IMR-90 (cell line): ENCODE data around the gene LRP1B. TPM values are rescaled to one million over a fixed set of nuclear protein-coding genes. Genes with fewer than 3 reads are reported as not detected.

ENCODE experiments used
- ATAC-seq: fragments of 200-7000 bp; cut with Tn5 transposase; 2 replicates; pipeline ENCODE4 v1.9.1; 2020; ENCODE audit warnings: low read depth, mild to moderate bottlenecking, moderate library complexity
- BruUV-seq: library from RNA; stranded (reverse); fragments of 400-500 nt; replicated peaks from 2 replicates; lab custom pipeline; 2021; lab: Mats Ljungman, UMichigan
- CTCF ChIA-PET: fragments of 300-600 bp; formaldehyde crosslinking; extraction: SDS; loops from one replicate; lab custom pipeline; 2021; ENCODE audit warnings: antibody characterized with exemption; lab: Yijun Ruan, JAX
- POLR2A ChIA-PET: fragments of 300-600 bp; sonication (Branson Sonifier 250); formaldehyde crosslinking; loops from one replicate; lab custom pipeline; 2022; ENCODE audit warnings: antibody characterized with exemption; ENCODE audit not compliant: unreplicated experiment; lab: Charles Lee
- DNase-seq: peaks from one replicate; pipeline ENCODE4 v3.0.0; 2013
- H2AFZ ChIP-seq: replicated peaks from 2 replicates; pipeline ENCODE3; 2013; ENCODE audit warnings: low read length, mild to moderate bottlenecking; ENCODE audit not compliant: poor library complexity
- H2AK5ac ChIP-seq: 2 replicates; pipeline ENCODE4 v1.6.1; 2013; ENCODE audit warnings: low read depth, low read length, inconsistent platforms
- H2AK9ac ChIP-seq: replicated peaks from 2 replicates; pipeline ENCODE3; 2013; ENCODE audit warnings: mild to moderate bottlenecking, low read depth, low read length, moderate library complexity; ENCODE audit not compliant: poor library complexity
- H2BK120ac ChIP-seq: 2 replicates; pipeline ENCODE4 v1.6.1; 2013; ENCODE audit warnings: low read depth, low read length, inconsistent platforms
- H2BK15ac ChIP-seq: 3 replicates; pipeline ENCODE4 v1.6.1; 2013; ENCODE audit warnings: low read depth, low read length, inconsistent platforms
- H2BK20ac ChIP-seq: 2 replicates; pipeline ENCODE4 v1.6.1; 2013; ENCODE audit warnings: low read depth, mild to moderate bottlenecking, inconsistent platforms, low read length, moderate library complexity
- H2BK5ac ChIP-seq: 2 replicates; pipeline ENCODE4 v1.6.1; 2013; ENCODE audit warnings: mild to moderate bottlenecking, low read depth, low read length, inconsistent platforms; ENCODE audit not compliant: poor library complexity, severe bottlenecking
- H3K14ac ChIP-seq: replicated peaks from 2 replicates; pipeline ENCODE4 v1.6.1; 2013; ENCODE audit warnings: low read depth, low read length, inconsistent platforms
- H3K18ac ChIP-seq: 2 replicates; pipeline ENCODE4 v1.6.1; 2013; ENCODE audit warnings: low read depth, low read length, control low read depth
- H3K23ac ChIP-seq: 2 replicates; pipeline ENCODE4 v1.6.1; 2013; ENCODE audit warnings: low read depth, low read length, inconsistent platforms
- H3K27ac ChIP-seq: 2 replicates; pipeline ENCODE4 v1.5.1; 2013; ENCODE audit warnings: mild to moderate bottlenecking, control low read depth, low read length; ENCODE audit not compliant: insufficient read depth
- H3K27me3 ChIP-seq: 2 replicates; pipeline ENCODE4 v1.6.1; 2013; ENCODE audit warnings: low read length; ENCODE audit not compliant: control insufficient read depth, insufficient read depth
- H3K36me3 ChIP-seq: 2 replicates; pipeline ENCODE4 v1.6.1; 2013; ENCODE audit warnings: low read length, mixed read lengths; ENCODE audit not compliant: control insufficient read depth, insufficient read depth
- H3K4ac ChIP-seq: 2 replicates; pipeline ENCODE4 v1.6.1; 2013; ENCODE audit warnings: low read depth, low read length, inconsistent platforms
- H3K4me1 ChIP-seq: 2 replicates; pipeline ENCODE4 v1.6.1; 2013; ENCODE audit warnings: low read length, mixed read lengths; ENCODE audit not compliant: control insufficient read depth, insufficient read depth
- H3K4me2 ChIP-seq: 2 replicates; pipeline ENCODE4 v1.6.1; 2013; ENCODE audit warnings: low read depth, mild to moderate bottlenecking, control low read depth, low read length, moderate library complexity
- H3K4me3 ChIP-seq: 2 replicates; pipeline ENCODE4 v1.5.1; 2013; ENCODE audit warnings: low read depth, mild to moderate bottlenecking, control low read depth, low read length, moderate library complexity; ENCODE audit not compliant: insufficient read depth
- H3K56ac ChIP-seq: 2 replicates; pipeline ENCODE4 v1.6.1; 2013; ENCODE audit warnings: low read length, inconsistent platforms; ENCODE audit not compliant: insufficient read depth; ENCODE audit errors: extremely low read depth
- H3K79me1 ChIP-seq, 2 experiments: 2 replicates each; pipeline ENCODE4 v1.6.1; 2013; ENCODE audit warnings: low read length in 2 of 2, inconsistent platforms in 1 of 2, low read depth in 1 of 2
- H3K9ac ChIP-seq: 2 replicates; pipeline ENCODE4 v1.6.1; 2013; ENCODE audit warnings: low read depth, low read length, control low read depth
- H3K9me1 ChIP-seq: 2 replicates; pipeline ENCODE4 v1.6.1; 2013; ENCODE audit warnings: low read length, inconsistent platforms; ENCODE audit not compliant: insufficient read depth
- H3K9me3 ChIP-seq: 2 replicates; pipeline ENCODE4 v1.6.1; 2013; ENCODE audit warnings: low read length; ENCODE audit not compliant: control insufficient read depth, insufficient read depth
- H4K20me1 ChIP-seq: 2 replicates; pipeline ENCODE4 v1.6.1; 2013; ENCODE audit warnings: low read length, inconsistent platforms; ENCODE audit not compliant: insufficient read depth
- H4K5ac ChIP-seq: 2 replicates; pipeline ENCODE4 v1.6.1; 2013; ENCODE audit warnings: mild to moderate bottlenecking, low read depth, low read length, control low read depth
- H4K8ac ChIP-seq, 2 experiments: 2 replicates each; pipeline ENCODE4 v1.6.1; 2013; ENCODE audit warnings: low read depth in 2 of 2, low read length in 2 of 2, control low read depth in 1 of 2, inconsistent platforms in 1 of 2
- H4K91ac ChIP-seq: 2 replicates; pipeline ENCODE4 v1.6.1; 2013; ENCODE audit warnings: low read depth, low read length, inconsistent platforms; ENCODE audit not compliant: insufficient read depth
- BHLHE40 ChIP-seq: fragments of 150-350 bp; IDR thresholded peaks from 2 replicates; pipeline ENCODE4 v1.6.1; 2016; ENCODE audit warnings: mild to moderate bottlenecking, low read depth, low read length
- CEBPB ChIP-seq: IDR thresholded peaks from 2 replicates; pipeline ENCODE4 v1.6.1; 2012; ENCODE audit warnings: low read depth, low read length, improper control_type of control experiment
- CHD1 ChIP-seq: IDR thresholded peaks from 2 replicates; pipeline ENCODE4 v1.6.1; 2012; ENCODE audit warnings: low read depth, low read length, improper control_type of control experiment
- CTCF ChIP-seq: conservative IDR thresholded peaks from 2 replicates; pipeline ENCODE4 v1.5.1; 2012; ENCODE audit warnings: mild to moderate bottlenecking, low read depth, low read length, improper control_type of control experiment
- ELK1 ChIP-seq: fragments of 150-350 bp; IDR thresholded peaks from 2 replicates; pipeline ENCODE4 v1.6.1; 2016; ENCODE audit warnings: low read depth, mild to moderate bottlenecking, low read length, moderate library complexity, borderline replicate concordance
- FOS ChIP-seq: fragments of 150-350 bp; IDR thresholded peaks from 2 replicates; pipeline ENCODE4 v1.6.1; 2016; ENCODE audit warnings: low read depth, low read length
- MAFK ChIP-seq: IDR thresholded peaks from 2 replicates; pipeline ENCODE4 v1.6.1; 2012; ENCODE audit warnings: low read depth, low read length, improper control_type of control experiment
- MAZ ChIP-seq: IDR thresholded peaks from 2 replicates; pipeline ENCODE4 v1.6.1; 2012; ENCODE audit warnings: low read depth, mild to moderate bottlenecking, low read length, improper control_type of control experiment, moderate library complexity, borderline replicate concordance
- MXI1 ChIP-seq: IDR thresholded peaks from 2 replicates; pipeline ENCODE4 v1.6.1; 2012; ENCODE audit warnings: low read depth, mild to moderate bottlenecking, low read length, moderate library complexity, borderline replicate concordance
- POLR2A ChIP-seq: IDR thresholded peaks from 2 replicates; pipeline ENCODE4 v1.6.1; 2012; ENCODE audit warnings: mild to moderate bottlenecking, low read depth, low read length
- RAD21 ChIP-seq: IDR thresholded peaks from 2 replicates; pipeline ENCODE4 v1.6.1; 2012; ENCODE audit warnings: low read length, improper control_type of control experiment
- RCOR1 ChIP-seq: IDR thresholded peaks from 2 replicates; pipeline ENCODE4 v1.6.1; 2012; ENCODE audit warnings: mild to moderate bottlenecking, low read length, improper control_type of control experiment; ENCODE audit not compliant: insufficient replicate concordance
- RFX5 ChIP-seq: IDR thresholded peaks from 2 replicates; pipeline ENCODE4 v1.8.0; 2012; ENCODE audit warnings: low read depth, mild to moderate bottlenecking, low read length, moderate library complexity
- SMC3 ChIP-seq: fragments of 150-350 bp; IDR thresholded peaks from 2 replicates; pipeline ENCODE4 v1.6.1; 2016; ENCODE audit warnings: low read depth, mild to moderate bottlenecking, antibody characterized with exemption, low read length, moderate library complexity
- USF2 ChIP-seq: fragments of 150-350 bp; IDR thresholded peaks from 2 replicates; pipeline ENCODE4 v1.6.1; 2017; ENCODE audit warnings: mild to moderate bottlenecking, antibody characterized with exemption, low read length, low read depth
- WGBS, 2 experiments: methylation state at CpG; one replicate each; pipeline versions ENCODE4 v1.1.5 to v1.1.7; 2013; ENCODE audit warnings: missing lambda C conversion rate in 2 of 2; ENCODE audit not compliant: insufficient read length in 1 of 2; ENCODE audit errors: extremely low coverage in 2 of 2; 5-methylcytosine and 5-hydroxymethylcytosine counted together
- dilution Hi-C: fragments of 300-500 bp; cut with HindIII; formaldehyde crosslinking; loops from one replicate; pipeline ENCODE4 v1.14.3; 2018; ENCODE audit warnings: low sequenced_read_pairs; ENCODE audit not compliant: unreplicated experiment
- in situ Hi-C: fragments of 300-500 bp; cut with MboI; formaldehyde crosslinking; loops from 3 replicates; pipeline ENCODE4 v1.14.3; 2019; ENCODE audit warnings: low sequenced_read_pairs, inconsistent platforms, mixed read lengths
- intact Hi-C: fragments of 100-400 bp; cut with micrococcal nuclease; formaldehyde crosslinking; loops from 2 replicates; pipeline ENCODE4 v1.10.0; 2022
- polyA plus RNA-seq, 3 experiments: library from polyadenylated mRNA; depleted of rRNA; stranded (reverse); fragments of >200 nt; gene quantifications; 2 replicates each; pipeline ENCODE4 v1.2.3, GENCODE V29; 2012; ENCODE audit warnings: low replicate concordance in 1 of 3
- total RNA-seq: library from RNA; depleted of rRNA; stranded (reverse); fragments of >200 nt; gene quantifications from 2 replicates; pipeline ENCODE4 v1.2.3, GENCODE V29; 2012

The LRP1B gene
- total and polyA plus RNA-seq, 2 of the 4 experiments (the other 2 are of a cell fraction) = under 0.01 to 0.02 TPM

GRCh38 chr2:141582213-141582612 lies 548.6 kb downstream of the LRP1B start:
- H3K18ac ChIP-seq = no peak overlapping the region
- no peak overlapping the region for H2AK5ac ChIP-seq
- H2BK20ac ChIP-seq = no peak overlapping the region
- H3K9me1 ChIP-seq = no peaks in the 10 kb centered on the region
- POLR2A ChIA-PET = no interaction called here
- no peak overlapping the region for H2BK5ac ChIP-seq
- no peaks in the 10 kb centered on the region for H3K27me3 ChIP-seq
- no peaks in the 10 kb centered on the region for H3K36me3 ChIP-seq
- no peak overlapping the region for H3K56ac ChIP-seq
- 83% methylated on average over 1 of the region's 3 CpGs; no CpG with 5 or more reads in 1 of the 2 experiments for WGBS, 2 experiments
- no TSS peak for BruUV-seq
- H4K5ac ChIP-seq = no peak overlapping the region
- no peak overlapping the region for H4K8ac ChIP-seq
- H3K14ac ChIP-seq = no peak overlapping the region
- no peak overlapping the region for H3K9ac ChIP-seq
- ATAC-seq (no peak), DNase-seq (no peak)
- no peak overlapping the region for H2AFZ ChIP-seq
- TF ChIP-seq BHLHE40 (no peak), MAFK (no peak), MAZ (no peak), POLR2A (no peak), USF2 (no peak), CEBPB (no peak), CTCF (no peak), FOS (no peak), RCOR1 (no peak), ELK1 (no peak), RFX5 (no peak), RAD21 (no peak), SMC3 (no peak), MXI1 (no peak), CHD1 (no peak)
- no peak overlapping the region for H3K4me3 ChIP-seq
- no peaks in the 10 kb centered on the region for H3K79me1 ChIP-seq
- dilution Hi-C loops (no loop called here), in situ Hi-C loops (no loop called here), intact Hi-C loops (loop anchor here (5.0 kb wide), 1 partner anchor 1410 kb away; no protein-coding TSS in a partner anchor)
- H4K91ac ChIP-seq = no peak overlapping the region
- H2AK9ac ChIP-seq = no peak overlapping the region
- H2BK15ac ChIP-seq = no peak overlapping the region
- no peaks in the 10 kb centered on the region for H3K4me1 ChIP-seq
- no peaks in the 10 kb centered on the region for H3K9me3 ChIP-seq
- CTCF ChIA-PET = no interaction called here
- H3K23ac ChIP-seq = no peak overlapping the region
- no peak overlapping the region for H3K27ac ChIP-seq
- no peak overlapping the region for H2BK120ac ChIP-seq
- H4K20me1 ChIP-seq = no peaks in the 10 kb centered on the region
- H3K4ac ChIP-seq = no peak overlapping the region
- H3K4me2 ChIP-seq = no peak overlapping the region
